Measurements from ENCODE around the gene TRIM33. TPM values are rescaled to one million over a fixed set of nuclear protein-coding genes. Genes with fewer than 3 reads are reported as not detected.

TRIM33 gene
- polyA plus RNA-seq, 1 of the 3 experiments (the other 2 are of a cell fraction) = 6.3 TPM

DNA sequence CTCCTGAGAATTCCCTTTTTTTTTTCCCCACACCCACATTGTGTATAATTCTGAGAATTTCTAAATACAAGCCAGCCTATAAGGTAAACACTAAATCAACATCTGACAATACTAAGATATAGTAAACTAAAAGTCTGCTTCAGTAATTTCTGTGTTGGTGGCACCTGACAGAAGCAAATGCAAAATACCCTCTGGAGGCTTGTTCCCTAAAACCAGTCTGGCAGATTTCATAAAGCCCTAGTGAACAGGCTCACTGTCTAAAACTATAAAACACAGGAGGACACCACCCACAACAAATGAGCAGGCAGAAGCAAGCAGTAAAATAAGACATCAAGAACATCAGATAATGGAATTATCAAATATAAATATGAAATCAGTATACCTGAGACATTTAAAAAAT, 11.5 kb downstream of the TRIM33 start:
- ChIA-PET POLR2A (no interaction called here), CTCF (no interaction called here)
- H2AFZ ChIP-seq (ENCODE audit: low read depth) = no peak overlapping the region
- no peaks in the 10 kb centered on the region for H3K27me3 ChIP-seq (ENCODE audit: insufficient read depth)
- H3K27ac ChIP-seq (ENCODE audit: low read depth in 2 of 2, low read length in 1 of 2) = no peak overlapping the region
- H4K20me1 ChIP-seq (ENCODE audit: insufficient read depth) = peaks cover 38% of the 10 kb centered on the region
- peaks cover 0 to 3% of the 10 kb centered on the region in 2 experiments for H3K36me3 ChIP-seq (replicated peaks in 1 of 2; ENCODE audit: control insufficient read depth in 1 of 2, insufficient read depth in 2 of 2, low read length in 1 of 2)
- H3K4me2 ChIP-seq = no peak overlapping the region
- H3K4me3 ChIP-seq (ENCODE audit: low read depth in 2 of 2, low read length in 1 of 2) = no peak overlapping the region
- TF ChIP-seq ZBTB33 (IDR thresholded peaks at IDR 0.05; ENCODE audit: borderline replicate concordance, low read depth) (no peak), USF2 (IDR thresholded peaks at IDR 0.05; ENCODE audit: borderline replicate concordance, low read depth, low read length) (no peak), RAD21 (IDR thresholded peaks at IDR 0.05; ENCODE audit: low read length) (no peak), MEF2A (IDR thresholded peaks at IDR 0.05; ENCODE audit: borderline replicate concordance, low read depth) (no peak), EZH2phosphoT487 (IDR thresholded peaks at IDR 0.05; ENCODE audit: borderline replicate concordance, low read depth) (no peak), POLR2AphosphoS5 (IDR thresholded peaks at IDR 0.05; ENCODE audit: low read depth, low read length) (no peak), TEAD4 (IDR thresholded peaks at IDR 0.05; ENCODE audit: borderline replicate concordance, insufficient read depth) (no peak), RFX5 (IDR thresholded peaks at IDR 0.05; ENCODE audit: low read length) (no peak), TCF12 (IDR thresholded peaks at IDR 0.05) (no peak), TAF1 (IDR thresholded peaks at IDR 0.05; ENCODE audit: borderline replicate concordance, low read depth, low read length) (no peak), REST (IDR thresholded peaks at IDR 0.05; ENCODE audit: low read depth, low read length) (no peak)
- TF ChIP-seq, protein P1, sequence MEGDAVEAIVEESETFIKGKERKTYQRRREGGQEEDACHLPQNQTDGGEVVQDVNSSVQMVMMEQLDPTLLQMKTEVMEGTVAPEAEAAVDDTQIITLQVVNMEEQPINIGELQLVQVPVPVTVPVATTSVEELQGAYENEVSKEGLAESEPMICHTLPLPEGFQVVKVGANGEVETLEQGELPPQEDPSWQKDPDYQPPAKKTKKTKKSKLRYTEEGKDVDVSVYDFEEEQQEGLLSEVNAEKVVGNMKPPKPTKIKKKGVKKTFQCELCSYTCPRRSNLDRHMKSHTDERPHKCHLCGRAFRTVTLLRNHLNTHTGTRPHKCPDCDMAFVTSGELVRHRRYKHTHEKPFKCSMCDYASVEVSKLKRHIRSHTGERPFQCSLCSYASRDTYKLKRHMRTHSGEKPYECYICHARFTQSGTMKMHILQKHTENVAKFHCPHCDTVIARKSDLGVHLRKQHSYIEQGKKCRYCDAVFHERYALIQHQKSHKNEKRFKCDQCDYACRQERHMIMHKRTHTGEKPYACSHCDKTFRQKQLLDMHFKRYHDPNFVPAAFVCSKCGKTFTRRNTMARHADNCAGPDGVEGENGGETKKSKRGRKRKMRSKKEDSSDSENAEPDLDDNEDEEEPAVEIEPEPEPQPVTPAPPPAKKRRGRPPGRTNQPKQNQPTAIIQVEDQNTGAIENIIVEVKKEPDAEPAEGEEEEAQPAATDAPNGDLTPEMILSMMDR (IDR thresholded peaks at IDR 0.05) = no peak
- TF ChIP-seq, protein P2, sequence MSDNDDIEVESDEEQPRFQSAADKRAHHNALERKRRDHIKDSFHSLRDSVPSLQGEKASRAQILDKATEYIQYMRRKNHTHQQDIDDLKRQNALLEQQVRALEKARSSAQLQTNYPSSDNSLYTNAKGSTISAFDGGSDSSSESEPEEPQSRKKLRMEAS (IDR thresholded peaks at IDR 0.05; ENCODE audit: low read depth) = no peak
- peaks cover 98% of the 10 kb centered on the region for H3K79me2 ChIP-seq (ENCODE audit: insufficient read depth)
- DNase-seq = no peak
- no peak overlapping the region for H3K9ac ChIP-seq
- H3K4me1 ChIP-seq (ENCODE audit: control insufficient read depth in 1 of 2, insufficient read depth in 2 of 2, low read depth in 1 of 2, low read length in 1 of 2) = peaks cover 0 to 5% of the 10 kb centered on the region in 2 experiments; a peak in 2 of 4 replicates
- H3K9me2 ChIP-seq = no peaks in the 10 kb centered on the region
- no peaks in the 10 kb centered on the region for H3K9me3 ChIP-seq
- peaks cover 5% of the 10 kb centered on the region for H3F3A ChIP-seq (replicated peaks; ENCODE audit: insufficient read depth)
